ENCODE measurements around the gene ATF6B. TPM values are rescaled to one million over a fixed set of nuclear protein-coding genes. Genes with fewer than 3 reads are reported as not detected.

The ATF6B gene
- total and polyA plus RNA-seq, 2 of the 8 experiments (the other 6 are each of a cell fraction or from before 2014, with no cell fraction given), result 38.1 to 42.2 TPM

- Histone ChIP-seq H3K36me3 (ENCODE audit: control insufficient read depth in 2 of 4, insufficient read depth in 4 of 4, low read length in 3 of 4) (no peaks in the 10 kb centered on the region), H3K79me1 (ENCODE audit: low read depth, low read length) (no peaks in the 10 kb centered on the region), H2AK5ac (ENCODE audit: low read depth, low read length) (no peak overlapping the region), H2BK20ac (ENCODE audit: low read length) (no peak overlapping the region), H3K9ac (replicated peaks in 1 of 4; ENCODE audit: extremely low read depth in 1 of 4, low read depth in 3 of 4, low read length in 3 of 4) (no peak overlapping the region), H4K5ac (ENCODE audit: insufficient read length, low read depth, low read length) (no peak overlapping the region), H4K91ac (replicated peaks; ENCODE audit: insufficient read length, low read length) (no peak overlapping the region), H3K56ac (replicated peaks; ENCODE audit: insufficient read length, low read depth, low read length) (no peak overlapping the region), H3K27me3 (replicated peaks in 1 of 4; ENCODE audit: control insufficient read depth in 3 of 4, extremely low read depth in 1 of 4, insufficient read depth in 3 of 4, low read length in 3 of 4) (peaks cover 0 to 7% (median 0%) of the 10 kb centered on the region in 4 experiments; a peak in 3 of 7 replicates), H3K79me2 (ENCODE audit: control insufficient read depth in 1 of 2, insufficient read depth in 2 of 2, low read length in 2 of 2) (no peaks in the 10 kb centered on the region), H3K4me3 (ENCODE audit: extremely low read depth in 1 of 4, insufficient read depth in 2 of 4, low read depth in 3 of 4, low read length in 4 of 4) (no peak overlapping the region), H2AFZ (ENCODE audit: low read length) (no peak overlapping the region), H2BK12ac (ENCODE audit: low read depth, low read length) (no peak overlapping the region), H3K18ac (ENCODE audit: extremely low read depth, low read length) (no peak overlapping the region), H3K23ac (ENCODE audit: insufficient read length) (no peak overlapping the region), H3K14ac (ENCODE audit: insufficient read length) (no peak overlapping the region), H2BK120ac (replicated peaks; ENCODE audit: low read depth, low read length) (no peak overlapping the region), H2BK5ac (ENCODE audit: low read depth, low read length) (no peak overlapping the region), H3K23me2 (ENCODE audit: low read depth, low read length) (no peaks in the 10 kb centered on the region), H2BK15ac (ENCODE audit: low read length) (no peak overlapping the region), H4K8ac (ENCODE audit: extremely low read depth, insufficient read depth, low read length) (no peak overlapping the region), H3K4ac (replicated peaks; ENCODE audit: insufficient read length, low read depth, low read length) (no peak overlapping the region), H3K9me3 (ENCODE audit: insufficient read depth in 2 of 2, low read depth in 1 of 2, low read length in 1 of 2) (no peaks in the 10 kb centered on the region), H3K4me1 (replicated peaks in 1 of 4; ENCODE audit: control insufficient read depth in 3 of 4, insufficient read depth in 4 of 4, low read length in 3 of 4) (peaks cover 0 to 6% (median 4%) of the 10 kb centered on the region in 4 experiments; a peak in 1 of 7 replicates), H3K27ac (ENCODE audit: low read depth, low read length) (no peak overlapping the region), H3K4me2 (ENCODE audit: insufficient read depth in 1 of 2, low read depth in 2 of 2, low read length in 2 of 2) (no peak overlapping the region), H4K20me1 (replicated peaks in 1 of 2; ENCODE audit: control insufficient read depth in 1 of 2, insufficient read depth in 2 of 2, low read length in 2 of 2) (no peaks in the 10 kb centered on the region)
- 81% methylated on average over 8 of the region's 8 CpGs; no CpG with 5 or more reads in 1 of the 2 experiments for WGBS, 2 experiments (ENCODE audit: extremely low coverage in 1 of 2, insufficient coverage in 1 of 2, insufficient read length in 1 of 2, insufficient replicate concordance in 2 of 2, low coverage in 1 of 2, low lambda C conversion rate in 2 of 2, missing lambda C conversion rate in 1 of 2)
- CTCF ChIA-PET (ENCODE audit: partially characterized antibody), result interaction anchor here (1.3 to 7.5 kb wide), 7 partner anchors 10 to 45 kb away, joined by 3 to 61 read pairs (median 6); no protein-coding TSS in a partner anchor
- FAIRE-seq, result no peak
- no peak for TF ChIP-seq YY1 (IDR thresholded peaks at IDR 0.05; ENCODE audit: low read depth, low read length)
- no peak for TF ChIP-seq KDM4A (IDR thresholded peaks at IDR 0.05; ENCODE audit: low read depth, low read length, severe bottlenecking)
- no peak for DNase-seq (ENCODE audit: low read depth in 1 of 2, low spot score in 2 of 2)
- POLR2A ChIA-PET (ENCODE audit: partially characterized antibody), result interaction anchor here (1.0 to 2.3 kb wide), 2 partner anchors 18 to 29 kb away, joined by 3 to 7 read pairs; no protein-coding TSS in a partner anchor
Measured at GRCh38 chr6:32092760-32093497, 35.1 kb downstream of the ATF6B start.

All from H1 (cell line).